Right cardiac atrium (tissue), 5 donors: ENCODE data around the gene OR51G2. TPM values are rescaled to one million over a fixed set of nuclear protein-coding genes. Genes with fewer than 3 reads are reported as not detected.

Source experiments
- ATAC-seq, 2 donors: fragments of 200-7000 bp; cut with Tn5 transposase; one replicate each; pipeline versions ENCODE4 v1.8.0 to v1.9.1; 2020; ENCODE audit warnings: moderate library complexity in 2 of 2, mild to moderate bottlenecking in 1 of 2
- DNase-seq, 3 donors: peaks; one replicate each; pipeline ENCODE4 v3.0.0-alpha.2; 2020
- H3K27ac ChIP-seq: one replicate; pipeline ENCODE4 v1.5.1; 2013; ENCODE audit warnings: mild to moderate bottlenecking, low read length, control low read depth, moderate library complexity
- H3K27me3 ChIP-seq: one replicate; pipeline ENCODE4 v1.6.1; 2013; ENCODE audit not compliant: control insufficient read depth, insufficient read depth
- H3K4me1 ChIP-seq: one replicate; pipeline ENCODE4 v1.6.1; 2013; ENCODE audit warnings: low read length; ENCODE audit not compliant: control insufficient read depth, insufficient read depth
- H3K4me3 ChIP-seq: one replicate; pipeline ENCODE4 v1.5.1; 2013; ENCODE audit warnings: low read length, control low read depth
- H3K9me3 ChIP-seq: one replicate; pipeline ENCODE4 v1.6.1; 2013; ENCODE audit warnings: low read length; ENCODE audit not compliant: control insufficient read depth
- WGBS: extraction: QIAGEN DNeasy Blood & Tissue Kit; methylation state at CpG from one replicate; pipeline ENCODE4 v1.1.7; 2013; 5-methylcytosine and 5-hydroxymethylcytosine counted together
- intact Hi-C, 4 donors: fragments of 100-400 bp; cut with DNase I; formaldehyde crosslinking; loops; one replicate each; pipeline versions ENCODE4 v1.11.0 to v1.14.0; 2022 to 2023
- polyA plus RNA-seq: library from polyadenylated mRNA; stranded (reverse); fragments of 200-250 nt; gene quantifications from one replicate; pipeline ENCODE4 v1.2.3, GENCODE V29; 2013
- total RNA-seq, 4 donors: library from RNA; stranded (reverse); fragmentation: NEBNext Ultra II Directional; extraction: Animal tissue kit (Norgen Biotek cat#: 25700); gene quantifications; one replicate each; pipeline ENCODE4 v1.2.1, GENCODE V29; 2021
- donor health status: healthy with polysubstance abuse.
- donor health status: DM: no; HTN: yes; CAD: no.
- donor health status: DM: no; HTN: no; CAD: no.
- donor health status: DM: no; HTN: yes; CAD: no; lungs with severe emphysema.
- donor health status: DM: yes; HTN: yes; CAD: no.

The OR51G2 gene
- total and polyA plus RNA-seq, 5 donors, result not detected

DNA sequence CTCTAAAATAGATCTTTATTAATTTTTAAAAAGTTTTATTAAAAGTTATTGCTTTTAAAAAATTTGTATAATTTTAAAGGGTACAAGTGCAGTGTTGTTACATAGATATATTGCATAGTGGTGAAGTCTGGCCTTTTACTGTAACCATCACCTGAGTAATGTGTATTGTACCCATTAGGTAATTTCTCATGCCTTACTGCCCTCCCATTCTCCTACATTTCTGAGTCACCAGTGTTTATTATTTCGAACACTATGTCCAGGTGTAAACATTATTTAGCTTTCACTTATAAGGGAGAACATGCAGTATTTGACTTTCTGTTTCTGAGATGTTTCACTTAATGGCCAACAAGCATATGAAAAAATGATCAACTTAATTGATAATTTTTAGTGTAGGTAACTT lies 2.6 kb upstream of the OR51G2 start:
- Histone ChIP-seq H3K27ac (no peak overlapping the region), H3K27me3 (no peaks in the 10 kb centered on the region), H3K4me3 (no peak overlapping the region), H3K9me3 (no peaks in the 10 kb centered on the region), H3K4me1 (no peaks in the 10 kb centered on the region)
- no peak for ATAC-seq
- intact Hi-C loops, result no loop called here
- no peak for DNase-seq
- WGBS, result 76% methylated on average over 1 of the region's 1 CpG

DNA sequence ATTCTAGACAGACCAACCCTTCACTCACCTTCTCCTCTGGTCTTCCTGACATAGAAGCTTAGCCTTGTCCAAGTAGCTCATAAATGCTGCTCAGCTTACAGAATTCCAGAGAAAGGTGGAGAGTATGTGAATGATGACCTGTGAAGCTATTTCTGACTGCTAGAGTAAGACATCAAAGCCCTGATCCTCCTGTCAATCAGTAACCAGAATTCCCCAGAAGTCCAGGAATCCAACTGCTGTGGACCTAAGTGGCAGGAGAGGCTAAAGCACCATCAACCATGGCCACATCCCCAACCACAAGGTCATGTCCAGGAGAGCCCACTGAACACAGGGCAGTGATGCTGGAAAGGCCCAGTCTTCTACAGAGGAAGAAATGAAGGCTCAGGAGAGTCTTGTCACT lies 2.6 kb downstream of the OR51G2 start:
- Histone ChIP-seq H3K9me3 (no peaks in the 10 kb centered on the region), H3K4me1 (no peaks in the 10 kb centered on the region), H3K27ac (no peak overlapping the region), H3K4me3 (no peak overlapping the region), H3K27me3 (no peaks in the 10 kb centered on the region)
- no peak for DNase-seq
- ATAC-seq, result no peak
- intact Hi-C loops, result no loop called here

DNA sequence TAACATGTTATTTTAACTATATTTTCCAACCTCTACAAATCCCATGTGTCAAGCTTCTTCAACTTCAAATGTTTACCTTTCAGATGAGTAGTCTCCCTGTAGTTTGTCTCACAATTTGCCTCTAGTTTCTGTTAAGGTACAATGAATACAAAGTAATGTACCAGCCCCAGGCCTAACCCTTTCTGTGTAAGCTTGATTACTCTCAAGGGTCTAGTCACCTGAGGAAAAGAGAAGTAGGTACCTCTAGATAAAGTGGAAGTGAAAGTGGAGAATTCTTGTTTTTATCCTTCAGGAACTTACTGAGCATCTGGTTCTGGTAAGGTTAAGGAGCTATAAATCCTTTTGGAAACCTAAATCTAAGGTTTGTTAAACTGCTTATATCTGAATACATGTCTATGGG lies 15.7 kb downstream of the OR51G2 start, which contains the start of gene OR51A7:
Gene OR51A7, plus strand, starts transcription at position 300 of the 400 bp plus-strand sequence. CDS start 3,587 bp downstream, outside the sequence.
- DNase-seq (no peak), ATAC-seq (no peak)
- H3K4me3 ChIP-seq, result no peak within 1 kb of the TSS
- H3K27ac ChIP-seq, result no peak within 1 kb of the TSS
- no peaks in the 10 kb centered on the region for H3K4me1 ChIP-seq
- H3K27me3 ChIP-seq, result no peaks in the 10 kb centered on the region
- intact Hi-C loops, result no loop called here
- no peaks in the 10 kb centered on the region for H3K9me3 ChIP-seq

DNA sequence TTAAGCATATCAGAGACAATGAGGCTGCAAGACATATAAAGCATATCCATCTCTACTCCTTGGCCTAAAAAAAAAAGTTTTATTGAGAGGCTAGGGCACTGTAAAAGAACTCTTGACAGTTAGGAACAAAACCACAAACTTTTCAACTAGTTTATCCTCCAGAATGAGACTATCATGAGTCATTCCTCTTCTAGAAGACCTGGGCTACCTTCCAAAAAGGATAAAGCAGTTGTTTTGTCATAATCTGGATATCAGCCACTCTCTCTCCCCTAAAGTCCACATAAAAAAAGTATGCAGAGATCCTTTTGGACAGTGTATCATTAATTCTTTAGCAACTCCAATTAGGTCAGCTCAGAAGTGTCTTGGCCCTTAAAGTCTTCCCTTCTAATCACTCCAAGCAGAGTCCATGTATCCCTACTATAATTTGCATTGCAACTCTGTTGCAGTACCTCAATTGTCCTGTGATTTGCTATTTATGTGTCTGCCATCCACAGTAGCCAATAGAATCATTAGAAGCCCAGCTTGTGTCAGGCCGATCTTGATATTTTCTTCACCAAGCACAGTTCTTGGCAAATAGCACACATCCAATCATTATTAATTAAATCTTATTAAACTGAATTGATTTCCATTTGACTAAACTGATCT lies 27.0 kb downstream of the OR51G2 start:
- DNase-seq (no peak), ATAC-seq (peak in 1 of 2 donors; percentile 41)
- Histone ChIP-seq H3K27me3 (no peaks in the 10 kb centered on the region), H3K9me3 (no peaks in the 10 kb centered on the region), H3K4me3 (no peak overlapping the region), H3K4me1 (no peaks in the 10 kb centered on the region), H3K27ac (no peak overlapping the region)
- intact Hi-C loops, result no loop called here
- 82% methylated on average over 1 of the region's 1 CpG for WGBS

DNA sequence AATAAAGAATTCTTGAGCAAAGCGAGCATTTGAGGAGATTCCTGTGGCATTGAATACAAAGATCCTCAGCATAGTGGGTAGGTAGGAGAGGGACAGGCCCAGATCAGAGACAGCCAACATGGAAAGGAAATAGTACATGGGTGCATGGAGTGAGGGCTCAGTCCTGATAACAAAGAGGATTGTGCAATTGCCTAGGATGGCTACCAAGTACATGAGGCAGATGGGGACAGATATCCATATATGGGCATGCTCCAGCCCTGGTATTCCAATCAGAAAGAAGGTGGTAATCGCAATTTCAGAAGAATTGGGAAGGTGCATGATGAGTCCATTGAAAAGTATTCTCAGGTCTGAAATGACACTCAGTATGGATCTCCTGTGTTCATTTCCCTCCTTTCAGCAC lies 28.9 kb downstream of the OR51G2 start:
- no peaks in the 10 kb centered on the region for H3K9me3 ChIP-seq
- H3K4me3 ChIP-seq, result no peak overlapping the region
- intact Hi-C loops, result no loop called here
- H3K27ac ChIP-seq, result no peak overlapping the region
- WGBS, result 87% methylated on average over 2 of the region's 2 CpGs
- H3K4me1 ChIP-seq, result no peaks in the 10 kb centered on the region
- no peak for DNase-seq
- no peak for ATAC-seq
- no peaks in the 10 kb centered on the region for H3K27me3 ChIP-seq

DNA sequence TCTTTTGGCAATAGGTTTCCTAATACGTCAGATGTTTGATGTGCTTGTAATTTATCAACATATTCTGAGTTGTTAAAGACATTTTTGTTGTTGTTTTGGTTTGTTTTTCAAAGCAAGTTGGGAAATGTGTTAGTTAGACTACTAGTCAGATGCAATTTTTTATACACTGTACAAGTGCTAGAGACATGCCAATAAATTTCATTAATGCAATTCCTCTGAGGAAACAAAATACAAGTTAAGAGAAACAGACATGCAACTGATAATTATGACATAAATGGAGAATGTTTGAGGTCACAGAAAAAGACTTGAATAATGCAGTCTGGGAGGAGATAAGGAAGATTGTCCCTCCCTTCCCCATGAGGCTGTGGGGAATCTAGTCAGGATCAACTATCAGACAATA lies 31.6 kb downstream of the OR51G2 start:
- Histone ChIP-seq H3K4me3 (no peak overlapping the region), H3K27me3 (no peaks in the 10 kb centered on the region), H3K9me3 (no peaks in the 10 kb centered on the region), H3K4me1 (no peaks in the 10 kb centered on the region), H3K27ac (no peak overlapping the region)
- WGBS, result 0% methylated on average over 1 of the region's 1 CpG
- DNase-seq (no peak), ATAC-seq (no peak)
- intact Hi-C loops, result no loop called here

DNA sequence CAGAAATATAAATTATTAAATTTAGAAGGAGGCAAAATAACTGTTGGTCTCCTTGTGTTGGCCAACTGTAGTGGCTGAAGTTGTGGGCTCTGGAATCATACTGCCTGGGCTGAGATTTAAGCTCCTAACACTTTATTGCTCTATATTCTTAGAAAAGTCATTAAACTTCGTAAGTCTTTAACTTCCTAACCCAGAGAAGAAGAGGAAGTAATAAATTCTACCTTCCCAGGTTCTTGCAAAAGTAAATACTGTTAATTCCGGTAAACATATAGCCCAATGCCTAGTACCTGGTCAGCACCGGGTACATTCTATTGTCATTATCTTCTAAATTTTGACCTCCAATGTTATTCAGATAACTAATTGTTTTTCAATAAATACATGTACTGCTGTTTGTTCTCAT lies 33.0 kb downstream of the OR51G2 start:
- no peak overlapping the region for H3K27ac ChIP-seq
- DNase-seq (no peak), ATAC-seq (no peak)
- H3K27me3 ChIP-seq, result no peaks in the 10 kb centered on the region
- intact Hi-C loops, result no loop called here
- 71% methylated on average over 3 of the region's 3 CpGs for WGBS
- H3K4me3 ChIP-seq, result no peak overlapping the region
- H3K4me1 ChIP-seq, result no peaks in the 10 kb centered on the region
- no peaks in the 10 kb centered on the region for H3K9me3 ChIP-seq

DNA sequence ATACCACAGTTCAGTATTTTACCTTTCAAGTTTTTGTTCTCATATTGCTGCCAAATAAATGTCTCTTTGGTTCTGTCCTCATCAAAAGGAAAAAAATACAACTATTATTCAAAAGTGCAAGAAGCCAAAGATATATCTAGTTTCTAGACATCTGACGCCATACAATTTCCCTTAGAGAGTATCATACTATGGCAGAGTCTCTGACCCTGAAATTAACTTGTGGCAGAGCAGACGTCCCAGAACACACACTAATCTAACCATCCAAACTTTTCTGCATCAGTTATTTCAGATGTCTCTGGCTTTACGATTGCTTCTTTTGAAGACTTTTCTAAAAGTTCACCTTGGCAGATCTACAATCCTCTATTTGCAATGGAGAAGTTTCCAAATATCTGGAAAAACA lies 34.8 kb downstream of the OR51G2 start:
- Histone ChIP-seq H3K27me3 (no peaks in the 10 kb centered on the region), H3K4me1 (no peaks in the 10 kb centered on the region), H3K27ac (no peak overlapping the region), H3K4me3 (no peak overlapping the region), H3K9me3 (no peaks in the 10 kb centered on the region)
- DNase-seq, result no peak
- 51% methylated on average over 3 of the region's 3 CpGs for WGBS
- intact Hi-C loops, result no loop called here
- no peak for ATAC-seq

DNA sequence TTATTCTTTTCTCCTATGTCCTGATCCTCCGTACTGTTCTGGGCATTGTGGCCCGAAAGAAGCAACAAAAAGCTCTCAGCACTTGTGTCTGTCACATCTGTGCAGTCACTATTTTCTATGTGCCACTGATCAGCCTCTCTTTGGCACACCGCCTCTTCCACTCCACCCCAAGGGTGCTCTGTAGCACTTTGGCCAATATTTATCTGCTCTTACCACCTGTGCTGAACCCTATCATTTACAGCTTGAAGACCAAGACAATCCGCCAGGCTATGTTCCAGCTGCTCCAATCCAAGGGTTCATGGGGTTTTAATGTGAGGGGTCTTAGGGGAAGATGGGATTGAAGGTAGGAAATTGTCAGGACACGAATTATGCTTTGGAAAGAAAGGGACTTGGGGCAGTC lies 36.6 kb downstream of the OR51G2 start:
- Histone ChIP-seq H3K4me1 (no peaks in the 10 kb centered on the region), H3K27ac (no peak overlapping the region), H3K27me3 (no peaks in the 10 kb centered on the region), H3K9me3 (no peaks in the 10 kb centered on the region), H3K4me3 (no peak overlapping the region)
- DNase-seq, result no peak
- intact Hi-C loops, result no loop called here
- WGBS, result 82% methylated on average over 5 of the region's 5 CpGs
- ATAC-seq, result no peak

DNA sequence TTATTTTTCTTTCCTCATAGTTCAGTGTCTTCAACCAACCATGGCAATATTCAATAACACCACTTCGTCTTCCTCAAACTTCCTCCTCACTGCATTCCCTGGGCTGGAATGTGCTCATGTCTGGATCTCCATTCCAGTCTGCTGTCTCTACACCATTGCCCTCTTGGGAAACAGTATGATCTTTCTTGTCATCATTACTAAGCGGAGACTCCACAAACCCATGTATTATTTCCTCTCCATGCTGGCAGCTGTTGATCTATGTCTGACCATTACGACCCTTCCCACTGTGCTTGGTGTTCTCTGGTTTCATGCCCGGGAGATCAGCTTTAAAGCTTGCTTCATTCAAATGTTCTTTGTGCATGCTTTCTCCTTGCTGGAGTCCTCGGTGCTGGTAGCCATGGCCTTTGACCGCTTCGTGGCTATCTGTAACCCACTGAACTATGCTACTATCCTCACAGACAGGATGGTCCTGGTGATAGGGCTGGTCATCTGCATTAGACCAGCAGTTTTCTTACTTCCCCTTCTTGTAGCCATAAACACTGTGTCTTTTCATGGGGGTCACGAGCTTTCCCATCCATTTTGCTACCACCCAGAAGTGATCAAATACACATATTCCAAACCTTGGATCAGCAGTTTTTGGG lies 37.2 kb downstream of the OR51G2 start, which contains the start of gene OR51T1:
Gene OR51T1, plus strand, starts transcription at position 41 of the 641 bp plus-strand sequence. Its CDS starts 0 bp downstream, at position 41.
- no peak for DNase-seq
- intact Hi-C loops, result no loop called here
- H3K4me1 ChIP-seq, result no peaks in the 10 kb centered on the region
- H3K4me3 ChIP-seq, result no peak within 1 kb of the TSS
- 62% methylated on average over 8 of the region's 8 CpGs for WGBS
- no peaks in the 10 kb centered on the region for H3K9me3 ChIP-seq
- no peaks in the 10 kb centered on the region for H3K27me3 ChIP-seq
- H3K27ac ChIP-seq, result no peak within 1 kb of the TSS
- no peak for ATAC-seq

DNA sequence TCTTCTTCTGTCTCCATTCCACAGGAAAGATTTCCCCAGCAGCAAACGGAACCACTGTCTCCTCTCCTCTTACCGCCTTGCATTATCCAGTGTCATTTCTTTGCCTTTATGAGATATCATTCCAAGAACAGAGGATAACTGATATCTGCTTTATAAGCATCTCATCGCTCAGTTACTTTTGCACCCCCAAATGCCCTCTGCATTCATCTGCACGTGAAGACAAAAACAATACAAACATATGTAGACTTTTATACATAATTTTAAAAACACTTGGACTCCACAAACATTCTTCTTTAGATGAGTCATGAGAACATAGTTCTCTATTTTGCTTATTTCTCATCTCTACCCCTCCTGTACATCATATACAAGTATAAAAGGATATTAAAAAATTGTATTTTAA lies 38.0 kb downstream of the OR51G2 start:
- 63% methylated on average over 4 of the region's 4 CpGs for WGBS
- no peak overlapping the region for H3K27ac ChIP-seq
- intact Hi-C loops, result no loop called here
- no peaks in the 10 kb centered on the region for H3K9me3 ChIP-seq
- ATAC-seq, result no peak
- H3K4me3 ChIP-seq, result no peak overlapping the region
- DNase-seq, result no peak
- H3K27me3 ChIP-seq, result no peaks in the 10 kb centered on the region
- H3K4me1 ChIP-seq, result no peaks in the 10 kb centered on the region
